ENCODE measurements around the gene WASHC4.

DNA sequence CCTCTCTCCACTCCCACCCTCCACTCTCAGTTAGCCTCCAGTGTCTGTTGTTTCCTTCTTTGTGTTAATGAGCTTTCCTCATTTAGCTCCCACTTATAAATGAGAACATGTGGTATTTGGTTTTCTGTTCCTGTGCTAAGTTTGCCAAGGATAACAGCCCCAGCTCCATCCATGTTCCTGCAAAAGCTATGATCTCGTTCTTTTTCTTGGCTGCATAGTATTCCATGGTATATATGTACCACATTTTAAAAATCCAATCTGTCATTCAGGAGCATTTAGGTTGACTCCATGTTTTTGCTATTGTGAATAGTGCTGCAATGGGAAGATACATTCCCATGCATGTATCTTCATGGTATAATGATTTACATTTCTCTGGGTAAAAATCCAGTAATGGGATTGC, 2.8 kb upstream of the WASHC4 start:
- TF ChIP-seq, protein P1, sequence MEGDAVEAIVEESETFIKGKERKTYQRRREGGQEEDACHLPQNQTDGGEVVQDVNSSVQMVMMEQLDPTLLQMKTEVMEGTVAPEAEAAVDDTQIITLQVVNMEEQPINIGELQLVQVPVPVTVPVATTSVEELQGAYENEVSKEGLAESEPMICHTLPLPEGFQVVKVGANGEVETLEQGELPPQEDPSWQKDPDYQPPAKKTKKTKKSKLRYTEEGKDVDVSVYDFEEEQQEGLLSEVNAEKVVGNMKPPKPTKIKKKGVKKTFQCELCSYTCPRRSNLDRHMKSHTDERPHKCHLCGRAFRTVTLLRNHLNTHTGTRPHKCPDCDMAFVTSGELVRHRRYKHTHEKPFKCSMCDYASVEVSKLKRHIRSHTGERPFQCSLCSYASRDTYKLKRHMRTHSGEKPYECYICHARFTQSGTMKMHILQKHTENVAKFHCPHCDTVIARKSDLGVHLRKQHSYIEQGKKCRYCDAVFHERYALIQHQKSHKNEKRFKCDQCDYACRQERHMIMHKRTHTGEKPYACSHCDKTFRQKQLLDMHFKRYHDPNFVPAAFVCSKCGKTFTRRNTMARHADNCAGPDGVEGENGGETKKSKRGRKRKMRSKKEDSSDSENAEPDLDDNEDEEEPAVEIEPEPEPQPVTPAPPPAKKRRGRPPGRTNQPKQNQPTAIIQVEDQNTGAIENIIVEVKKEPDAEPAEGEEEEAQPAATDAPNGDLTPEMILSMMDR (conservative IDR thresholded peaks at IDR 0.05; ENCODE audit: low read length) = no peak
- TF ChIP-seq EZH2phosphoT487 (IDR thresholded peaks at IDR 0.05; ENCODE audit: borderline replicate concordance) = no peak
